GM12878 (cell line): ENCODE results near the gene PLAC1. TPM values are rescaled to one million over a fixed set of nuclear protein-coding genes. Genes with fewer than 3 reads are reported as not detected.

ENCODE experiments used
- ATAC-seq: fragments of 200-7000 bp; cut with Tn5 transposase; 3 replicates; pipeline ENCODE4 v1.9.1; 2020; ENCODE audit warnings: mild to moderate bottlenecking, moderate library complexity
- BruUV-seq: library from RNA; stranded (reverse); fragments of 400-500 nt; replicated peaks from 2 replicates; lab custom pipeline; 2021; lab: Mats Ljungman, UMichigan
- CTCF ChIA-PET: fragments of 300-600 bp; sonication (Branson Sonifier 250); formaldehyde crosslinking; extraction: SDS; loops from one replicate; lab custom pipeline; 2021; ENCODE audit warnings: inconsistent platforms; lab: Yijun Ruan, JAX
- POLR2A ChIA-PET: fragments of 350-600 bp; formaldehyde crosslinking; extraction: SDS; loops from one replicate; lab custom pipeline; 2021; ENCODE audit warnings: inconsistent platforms; lab: Charles Lee
- RAD21 ChIA-PET: fragments of 300-600 bp; sonication (Branson Sonifier 250); formaldehyde crosslinking; loops from one replicate; lab custom pipeline; 2023; ENCODE audit warnings: antibody characterized with exemption; ENCODE audit not compliant: unreplicated experiment; lab: Charles Lee
- SMC1A ChIA-PET: fragments of 300-600 bp; sonication (Branson Sonifier 250); formaldehyde crosslinking; loops from one replicate; lab custom pipeline; 2023; ENCODE audit not compliant: unreplicated experiment, uncharacterized antibody; lab: Charles Lee
- DNase-seq: peaks from one replicate; pipeline ENCODE4 v3.0.0-alpha.2; 2011; ENCODE audit warnings: low read depth, low spot score
- FAIRE-seq: peaks from 3 replicates; lab custom pipeline; 2011; peaks lifted over from hg19 to GRCh38; lab: Jason Lieb, UNC
- H2AFZ ChIP-seq: 2 replicates; pipeline ENCODE4 v1.6.0; 2011; ENCODE audit warnings: low read depth, low read length, control low read depth; ENCODE audit not compliant: control insufficient read depth
- H3K27ac ChIP-seq: 2 replicates; pipeline ENCODE4 v1.5.1; 2011; ENCODE audit warnings: control low read depth; ENCODE audit not compliant: control insufficient read depth, insufficient read depth
- H3K27me3 ChIP-seq, 2 experiments: replicated peaks in 1 of 2; 2 replicates each; pipeline versions ENCODE4 v1.6.0 to v1.6.1; 2011; ENCODE audit warnings: low read length in 1 of 2; ENCODE audit not compliant: control insufficient read depth in 2 of 2, insufficient read depth in 2 of 2
- H3K36me3 ChIP-seq, 2 experiments: 2 replicates each; pipeline ENCODE4 v1.5.1; 2011; ENCODE audit warnings: low read length in 1 of 2; ENCODE audit not compliant: control insufficient read depth in 2 of 2, insufficient read depth in 2 of 2
- H3K4me1 ChIP-seq: 2 replicates; pipeline ENCODE4 v1.6.1; 2011; ENCODE audit warnings: mild to moderate bottlenecking, low read length, moderate library complexity, mixed read lengths; ENCODE audit not compliant: control insufficient read depth, insufficient read depth
- H3K4me2 ChIP-seq: 2 replicates; pipeline ENCODE4 v1.6.0; 2011; ENCODE audit warnings: control low read depth; ENCODE audit not compliant: control insufficient read depth, insufficient read depth
- H3K4me3 ChIP-seq: fragments of 200-600 bp; sonication (generic); 2 replicates; pipeline ENCODE4 v1.5.1; 2016
- H3K79me2 ChIP-seq: 2 replicates; pipeline ENCODE4 v1.6.0; 2011; ENCODE audit warnings: low read length; ENCODE audit not compliant: control insufficient read depth, insufficient read depth
- H3K9ac ChIP-seq: 2 replicates; pipeline ENCODE4 v1.8.0; 2011; ENCODE audit warnings: low read length, control low read depth, mixed read lengths; ENCODE audit not compliant: control insufficient read depth, insufficient read depth
- H3K9me3 ChIP-seq: replicated peaks from 3 replicates; pipeline ENCODE4 v1.5.1; 2011; ENCODE audit warnings: mild to moderate bottlenecking, low read length; ENCODE audit not compliant: control insufficient read depth, insufficient read depth
- H4K20me1 ChIP-seq: 2 replicates; pipeline ENCODE4 v1.6.0; 2011; ENCODE audit not compliant: control insufficient read depth, insufficient read depth
- BHLHE40 ChIP-seq, 2 experiments: fragments of 450-650 bp in 1 of 2; IDR thresholded peaks; 2 replicates each; pipeline ENCODE4 v1.6.1; 2011 to 2017; ENCODE audit warnings: low read depth in 2 of 2, borderline replicate concordance in 1 of 2, improper control_type of control experiment in 1 of 2, low read length in 1 of 2, mild to moderate bottlenecking in 1 of 2
- CHD4 ChIP-seq: fragments of 200-600 bp; sonication (generic); IDR thresholded peaks from 2 replicates; pipeline ENCODE4 v1.6.1; 2016; ENCODE audit warnings: mild to moderate bottlenecking
- E2F4 ChIP-seq: IDR thresholded peaks from 2 replicates; pipeline ENCODE4 v1.6.1; 2012; ENCODE audit warnings: low read depth, low read length, improper control_type of control experiment
- FOXK2 ChIP-seq: fragments of 450-650 bp; IDR thresholded peaks from 2 replicates; pipeline ENCODE4 v1.6.1; 2017; ENCODE audit warnings: mild to moderate bottlenecking, moderate library complexity
- IRF3 ChIP-seq: fragments of 450-650 bp; IDR thresholded peaks from 2 replicates; pipeline ENCODE4 v1.6.1; 2014; ENCODE audit warnings: mild to moderate bottlenecking
- KAT2A ChIP-seq: conservative IDR thresholded peaks from 2 replicates; pipeline ENCODE4 v1.6.1; 2011; ENCODE audit warnings: low read depth, low read length; ENCODE audit not compliant: control insufficient read depth
- NFYA ChIP-seq: IDR thresholded peaks from 2 replicates; pipeline ENCODE4 v1.6.1; 2011; ENCODE audit warnings: low read depth, mild to moderate bottlenecking, low read length, improper control_type of control experiment, borderline replicate concordance
- NR2C1 ChIP-seq: fragments of 450-650 bp; IDR thresholded peaks from 2 replicates; pipeline ENCODE4 v1.6.1; 2017; ENCODE audit warnings: antibody characterized with exemption, mild to moderate bottlenecking, moderate library complexity
- NRF1 ChIP-seq: conservative IDR thresholded peaks from 2 replicates; pipeline ENCODE4 v1.6.1; 2011; ENCODE audit warnings: mild to moderate bottlenecking, low read depth, low read length, improper control_type of control experiment
- SP1 ChIP-seq: IDR thresholded peaks from one replicate; pipeline ENCODE4 v1.6.1; 2011; ENCODE audit warnings: low read depth, low read length
- SPI1 ChIP-seq: IDR thresholded peaks from 2 replicates; pipeline ENCODE4 v1.6.1; 2011; ENCODE audit warnings: low read depth, mild to moderate bottlenecking, low read length, moderate library complexity, borderline replicate concordance; ENCODE audit not compliant: insufficient read depth
- ZBTB4 ChIP-seq: fragments of 450-650 bp; formaldehyde crosslinking; IDR thresholded peaks from 2 replicates; pipeline ENCODE4 v1.4.0; 2022; ENCODE audit warnings: mild to moderate bottlenecking, moderate library complexity
- WGBS: methylation state at CpG from one replicate; pipeline ENCODE4 v1.1.6; 2016; ENCODE audit warnings: low lambda C conversion rate; ENCODE audit not compliant: insufficient replicate concordance, insufficient coverage; ENCODE audit errors: missing lambda C conversion rate; 5-methylcytosine and 5-hydroxymethylcytosine counted together
- in situ Hi-C: fragments of 300-500 bp; cut with MboI; formaldehyde crosslinking; loops from 9 replicates; pipeline ENCODE4 v1.14.3; 2018; ENCODE audit warnings: mixed read lengths
- intact Hi-C: fragments of 100-400 bp; cut with micrococcal nuclease; formaldehyde crosslinking; loops from one replicate; pipeline ENCODE4 v1.14.2; 2022; ENCODE audit not compliant: unreplicated experiment
- polyA plus RNA-seq, 11 experiments: library from polyadenylated mRNA; depleted of rRNA in 4 of 11; unstranded in 6 of 11; stranded (reverse) in 5 of 11; fragments of >200 nt; fragmentation: Nextera tagmentation in 4 of 11; fragmentation: Illumina TruSeq in 1 of 11; extraction: Ambion mirVana in 4 of 11; extraction: Trizol in 1 of 11; gene quantifications; 1 replicate in 1 of 11; 2 replicates in 10 of 11; pipeline versions ENCODE4 v1.2.1 to v1.2.3, GENCODE V29; 2011 to 2016; ENCODE audit warnings: inconsistent platforms in 2 of 11, missing spikeins in 2 of 11, low read depth in 1 of 11
- total RNA-seq, 4 experiments: library from RNA; depleted of rRNA in 3 of 4; stranded (reverse); fragments of >200 nt in 3 of 4; fragmentation: Illumina TruSeq in 1 of 4; extraction: Trizol in 1 of 4; gene quantifications; 2 replicates each; pipeline versions ENCODE4 v1.2.1 to v1.2.3, GENCODE V29; 2013 to 2021

The PLAC1 gene
- total and polyA plus RNA-seq, 10 of the 15 experiments (the other 5 are each of a cell fraction or from before 2014, with no cell fraction given): 0.05 to 0.42 (median 0.17) TPM; not detected in 5

GRCh38 chrX:134613396-134613795 lies 44.9 kb downstream of the PLAC1 start:
- intact Hi-C loops: no loop called here
- CTCF ChIA-PET: no interaction called here
- DNase-seq (no peak), ATAC-seq (no peak), FAIRE-seq (no peak)
- Histone ChIP-seq H3K4me2 (no peak overlapping the region), H3K36me3 (no peaks in the 10 kb centered on the region), H2AFZ (no peak overlapping the region), H3K79me2 (no peaks in the 10 kb centered on the region), H3K9ac (no peak overlapping the region), H3K4me3 (no peak overlapping the region), H3K4me1 (no peaks in the 10 kb centered on the region), H3K27me3 (no peaks in the 10 kb centered on the region), H4K20me1 (no peaks in the 10 kb centered on the region), H3K27ac (no peak overlapping the region), H3K9me3 (no peaks in the 10 kb centered on the region)
- no TSS peak for BruUV-seq
- TF ChIP-seq NRF1: no peak
- no peak for TF ChIP-seq SP1
- no peak for TF ChIP-seq SPI1
- TF ChIP-seq FOXK2: no peak
- WGBS: 41% methylated on average over 3 of the region's 3 CpGs
- RAD21 ChIA-PET: no interaction called here
- SMC1A ChIA-PET: interaction anchor here (0.8 kb wide), 1 partner anchor 35 kb away, joined by 3 read pairs; no protein-coding TSS in a partner anchor
- in situ Hi-C loops: no loop called here
- POLR2A ChIA-PET: no interaction called here

- ChIA-PET SMC1A (no interaction called here), RAD21 (no interaction called here), CTCF (no interaction called here), POLR2A (no interaction called here)
- H3K4me1 ChIP-seq: no peaks in the 10 kb centered on the region
- no peak for TF ChIP-seq KAT2A
- no peak for TF ChIP-seq E2F4
- TF ChIP-seq NFYA: no peak
- TF ChIP-seq IRF3: no peak
- TF ChIP-seq NR2C1: no peak
- TF ChIP-seq ZBTB4 (CRISPR knock-in tag): no peak
- TF ChIP-seq BHLHE40 (IDR thresholded peaks at IDR 0.05; ENCODE audit: borderline replicate concordance in 1 of 2, low read depth in 2 of 2, low read length in 1 of 2): no peak
- no peak for TF ChIP-seq CHD4
- H2AFZ ChIP-seq: no peak overlapping the region
- H3K4me2 ChIP-seq: no peak overlapping the region
- FAIRE-seq (no peak), DNase-seq (no peak), ATAC-seq (no peak)
- intact Hi-C loops: no loop called here
- no peaks in the 10 kb centered on the region for H4K20me1 ChIP-seq
- H3K9ac ChIP-seq: no peak overlapping the region
- no peak overlapping the region for H3K4me3 ChIP-seq
- H3K79me2 ChIP-seq: no peaks in the 10 kb centered on the region
- no peak overlapping the region for H3K27ac ChIP-seq
- no peaks in the 10 kb centered on the region for H3K36me3 ChIP-seq
- no TSS peak for BruUV-seq
- H3K9me3 ChIP-seq: no peaks in the 10 kb centered on the region
- 71% methylated on average over 1 of the region's 1 CpG for WGBS
- H3K27me3 ChIP-seq: no peaks in the 10 kb centered on the region
- in situ Hi-C loops: no loop called here
Measured at GRCh38 chrX:134608153-134608552, 50.1 kb downstream of the PLAC1 start.
